ENCODE measurements around the gene SIK3. TPM values are rescaled to one million over a fixed set of nuclear protein-coding genes. Genes with fewer than 3 reads are reported as not detected.

SIK3 gene
- total RNA-seq, 2 experiments from 2014 or later, result 44.7 to 45.8 TPM

- POLR2A ChIA-PET, result interaction anchor here (1.2 to 8.0 kb wide), 2 partner anchors 13 to 42 kb away, joined by 3 to 79 read pairs; no protein-coding TSS in a partner anchor
- no peak overlapping the region for H3K27ac Mint-ChIP-seq
- H3K36me3 Mint-ChIP-seq, result no peaks in the 10 kb centered on the region
- ATAC-seq (ENCODE audit: low read depth) (no peak), DNase-seq (no peak)
- H3K4me1 Mint-ChIP-seq, result peaks cover 5% of the 10 kb centered on the region
- H3K27me3 Mint-ChIP-seq, result peaks cover 14% of the 10 kb centered on the region
- H3K4me3 Mint-ChIP-seq, result no peak overlapping the region
- H3K9me3 Mint-ChIP-seq, result no peaks in the 10 kb centered on the region
These were observed 304.5 kb downstream of the SIK3 start for GRCh38 chr11:116793772-116794097.

Other genes with a start within 250 kb of the SIK3 start
- gene PAFAH1B2, start 45.9 kb upstream of the SIK3 start, total RNA-seq, result 10 to 100 TPM; 58.5 to 60.4 TPM
- gene SIDT2, start 80.3 kb upstream of the SIK3 start, total RNA-seq, result 10 to 100 TPM; 34.9 to 35.0 TPM
- gene TAGLN, start 100.9 kb upstream of the SIK3 start, total RNA-seq, result 1 to 10 TPM; 6.2 to 6.4 TPM
- 100 to 1,000 TPM; 191 to 195 TPM for gene PCSK7, start 133.6 kb upstream of the SIK3 start, total RNA-seq
- 10 to 100 TPM; 22.6 to 26.0 TPM for gene RNF214, start 134.2 kb upstream of the SIK3 start, total RNA-seq
- 1 to 10 TPM; 8.0 to 8.5 TPM for gene BACE1-AS, start 192.9 kb upstream of the SIK3 start, total RNA-seq
- 1 to 10 TPM; 1.1 to 2.6 TPM for gene BACE1, start 217.8 kb upstream of the SIK3 start, total RNA-seq
- gene CEP164, start 229.4 kb upstream of the SIK3 start, total RNA-seq, result 10 to 100 TPM; 37.5 to 37.7 TPM